ENCODE data around the gene NFIB.

NFIB gene

GRCh38 chr9:14079440-14079839 lies 234.5 kb downstream of the NFIB start:
- ChIA-PET POLR2A (no interaction called here), CTCF (no interaction called here)
- TF ChIP-seq ARNT (IDR thresholded peaks at IDR 0.05), result no peak
- TF ChIP-seq FOXK2 (IDR thresholded peaks at IDR 0.05), result no peak
- no peak for TF ChIP-seq ZNF384 (IDR thresholded peaks at IDR 0.05)
- TF ChIP-seq ELF4 (IDR thresholded peaks at IDR 0.05), result no peak
- TF ChIP-seq NFRKB (IDR thresholded peaks at IDR 0.05), result no peak
- TF ChIP-seq SUZ12 (IDR thresholded peaks at IDR 0.05), result no peak
- TF ChIP-seq L3MBTL2 (conservative IDR thresholded peaks at IDR 0.05), result no peak
- no peak for TF ChIP-seq HDGF (IDR thresholded peaks at IDR 0.05; ENCODE audit: borderline replicate concordance)
- no peak for TF ChIP-seq FOXA1 (IDR thresholded peaks at IDR 0.05)
- TF ChIP-seq PKNOX1 (IDR thresholded peaks at IDR 0.05), result no peak
- TF ChIP-seq CTBP1 (IDR thresholded peaks at IDR 0.05; ENCODE audit: borderline replicate concordance), result no peak
- TF ChIP-seq LEF1 (IDR thresholded peaks at IDR 0.05; ENCODE audit: borderline replicate concordance), result no peak
- TF ChIP-seq FOXM1 (IDR thresholded peaks at IDR 0.05; ENCODE audit: borderline replicate concordance), result no peak
- TF ChIP-seq TARDBP (IDR thresholded peaks at IDR 0.05), result no peak
- no peak for TF ChIP-seq SP1 (IDR thresholded peaks at IDR 0.05)
- no peak for TF ChIP-seq BHLHE40 (IDR thresholded peaks at IDR 0.05; ENCODE audit: borderline replicate concordance)
- DNase-seq (ENCODE audit: extremely low spot score), result no peak

DNA sequence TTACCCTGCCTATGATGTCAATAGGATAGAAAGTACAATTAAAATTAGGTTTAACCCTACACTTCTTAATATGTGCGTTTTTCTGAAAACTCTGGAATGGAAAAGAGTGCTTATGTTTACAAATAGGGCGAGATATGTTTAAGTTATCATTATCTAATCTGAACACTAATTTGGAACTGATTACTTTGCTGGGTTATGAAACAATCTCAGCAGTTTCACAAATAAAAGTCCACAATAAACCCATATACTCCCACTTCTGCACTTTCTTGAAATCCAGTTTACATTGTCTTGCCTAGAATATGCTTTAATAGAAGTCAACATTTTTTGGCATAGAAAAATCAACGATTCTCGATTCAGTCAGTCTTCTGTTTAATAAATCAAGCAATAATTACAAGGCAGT lies 236.3 kb downstream of the NFIB start:
- POLR2A ChIA-PET, result no interaction called here
- CTCF ChIA-PET, result no interaction called here
- no peak for DNase-seq (ENCODE audit: extremely low spot score)
- no peak for TF ChIP-seq SUZ12 (IDR thresholded peaks at IDR 0.05)
- TF ChIP-seq ZNF384 (IDR thresholded peaks at IDR 0.05), result no peak
- TF ChIP-seq NFRKB (IDR thresholded peaks at IDR 0.05), result no peak
- no peak for TF ChIP-seq PKNOX1 (IDR thresholded peaks at IDR 0.05)
- TF ChIP-seq BHLHE40 (IDR thresholded peaks at IDR 0.05; ENCODE audit: borderline replicate concordance), result no peak
- TF ChIP-seq SP1 (IDR thresholded peaks at IDR 0.05), result no peak
- TF ChIP-seq ELF4 (IDR thresholded peaks at IDR 0.05), result no peak
- no peak for TF ChIP-seq CTBP1 (IDR thresholded peaks at IDR 0.05; ENCODE audit: borderline replicate concordance)
- no peak for TF ChIP-seq L3MBTL2 (conservative IDR thresholded peaks at IDR 0.05)
- TF ChIP-seq ARNT (IDR thresholded peaks at IDR 0.05), result no peak
- TF ChIP-seq TARDBP (IDR thresholded peaks at IDR 0.05), result no peak
- TF ChIP-seq LEF1 (IDR thresholded peaks at IDR 0.05; ENCODE audit: borderline replicate concordance), result no peak
- TF ChIP-seq FOXK2 (IDR thresholded peaks at IDR 0.05), result no peak
- no peak for TF ChIP-seq FOXA1 (IDR thresholded peaks at IDR 0.05)

DNA sequence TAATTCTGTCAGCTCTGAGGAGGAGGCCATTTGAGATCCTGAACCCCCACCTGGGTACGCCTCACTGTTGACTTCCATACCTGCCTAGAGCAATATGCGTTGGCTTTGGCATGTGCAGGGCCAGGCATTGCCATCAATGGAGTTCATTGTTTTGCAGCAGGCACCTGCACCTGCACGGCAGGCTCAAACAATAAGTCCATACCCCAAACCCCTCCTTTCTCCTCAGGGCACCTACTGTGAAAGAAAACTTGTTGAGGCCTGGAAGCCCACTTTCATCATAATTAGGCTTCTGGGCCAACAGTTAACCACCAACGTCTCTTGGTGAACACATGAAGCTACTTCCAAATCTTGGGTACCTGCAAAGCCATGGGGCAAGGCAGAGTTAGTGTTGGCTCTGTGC lies 238.7 kb downstream of the NFIB start:
- no peak for TF ChIP-seq FOXA1 (IDR thresholded peaks at IDR 0.05)
- TF ChIP-seq NFRKB (IDR thresholded peaks at IDR 0.05), result no peak
- no peak for TF ChIP-seq PKNOX1 (IDR thresholded peaks at IDR 0.05)
- no peak for TF ChIP-seq HDGF (IDR thresholded peaks at IDR 0.05; ENCODE audit: borderline replicate concordance)
- no peak for TF ChIP-seq FOXM1 (IDR thresholded peaks at IDR 0.05; ENCODE audit: borderline replicate concordance)
- no peak for TF ChIP-seq FOXK2 (IDR thresholded peaks at IDR 0.05)
- TF ChIP-seq ARNT (IDR thresholded peaks at IDR 0.05), result no peak
- CTCF ChIA-PET, result no interaction called here
- POLR2A ChIA-PET, result no interaction called here
- DNase-seq (ENCODE audit: extremely low spot score), result no peak

GRCh38 chr9:14072850-14073249 lies 241.1 kb downstream of the NFIB start:
- ChIA-PET POLR2A (no interaction called here), CTCF (no interaction called here)
- TF ChIP-seq ELF4 (IDR thresholded peaks at IDR 0.05) (no peak), L3MBTL2 (conservative IDR thresholded peaks at IDR 0.05) (no peak), FOXA1 (IDR thresholded peaks at IDR 0.05) (no peak), PKNOX1 (IDR thresholded peaks at IDR 0.05) (no peak), HDGF (IDR thresholded peaks at IDR 0.05; ENCODE audit: borderline replicate concordance) (no peak), LEF1 (IDR thresholded peaks at IDR 0.05; ENCODE audit: borderline replicate concordance) (no peak), NFRKB (IDR thresholded peaks at IDR 0.05) (no peak), SUZ12 (IDR thresholded peaks at IDR 0.05) (no peak), CTBP1 (IDR thresholded peaks at IDR 0.05; ENCODE audit: borderline replicate concordance) (no peak), BHLHE40 (IDR thresholded peaks at IDR 0.05; ENCODE audit: borderline replicate concordance) (no peak), FOXK2 (IDR thresholded peaks at IDR 0.05) (no peak), SP1 (IDR thresholded peaks at IDR 0.05) (no peak), FOXM1 (IDR thresholded peaks at IDR 0.05; ENCODE audit: borderline replicate concordance) (no peak), ARNT (IDR thresholded peaks at IDR 0.05) (no peak), TARDBP (IDR thresholded peaks at IDR 0.05) (no peak), ZNF384 (IDR thresholded peaks at IDR 0.05) (no peak)
- DNase-seq (ENCODE audit: extremely low spot score), result no peak

- TF ChIP-seq ELF4 (IDR thresholded peaks at IDR 0.05) (no peak), LEF1 (IDR thresholded peaks at IDR 0.05; ENCODE audit: borderline replicate concordance) (no peak), SUZ12 (IDR thresholded peaks at IDR 0.05) (no peak), PKNOX1 (IDR thresholded peaks at IDR 0.05) (no peak)
- POLR2A ChIA-PET, result no interaction called here
- peak; percentile 13 for DNase-seq (ENCODE audit: extremely low spot score)
- CTCF ChIA-PET, result no interaction called here
These were observed 242.5 kb downstream of the NFIB start for GRCh38 chr9:14071484-14071883.

Measured in HEK293T (cell line).